Ishikawa (cell line): ENCODE data around the gene HMCN1.

Source experiments
- CREB1 ChIP-seq: IDR thresholded peaks from 2 replicates; pipeline ENCODE4 v1.6.1; 2012; ENCODE audit warnings: low read depth
- EGR1 ChIP-seq: IDR thresholded peaks from 2 replicates; pipeline ENCODE4 v1.6.1; 2012
- EP300 ChIP-seq: IDR thresholded peaks from 2 replicates; pipeline ENCODE4 v1.6.1; 2012; ENCODE audit warnings: borderline replicate concordance
- NFIC ChIP-seq: IDR thresholded peaks from 2 replicates; pipeline ENCODE4 v1.6.1; 2012
- RAD21 ChIP-seq: IDR thresholded peaks from 2 replicates; pipeline ENCODE4 v1.6.1; 2012; ENCODE audit warnings: low read depth
- REST ChIP-seq: IDR thresholded peaks from 2 replicates; pipeline ENCODE4 v1.6.1; 2012; ENCODE audit warnings: low read depth, mild to moderate bottlenecking
- TAF1 ChIP-seq: IDR thresholded peaks from 2 replicates; pipeline ENCODE4 v1.6.1; 2012; ENCODE audit warnings: low read depth, mild to moderate bottlenecking
- YY1 ChIP-seq: IDR thresholded peaks from 2 replicates; pipeline ENCODE4 v1.6.1; 2012; ENCODE audit warnings: low read depth
- TF ChIP-seq, protein P1 (sequence below): IDR thresholded peaks from 2 replicates; pipeline ENCODE4 v1.6.1; 2012

GRCh38 chr1:186188736-186189135, 454.5 kb downstream of the HMCN1 start:
- TF ChIP-seq EP300 (no peak), REST (no peak), NFIC (no peak), YY1 (no peak), RAD21 (no peak), TAF1 (no peak), EGR1 (no peak), CREB1 (no peak)
- TF ChIP-seq, protein P1, sequence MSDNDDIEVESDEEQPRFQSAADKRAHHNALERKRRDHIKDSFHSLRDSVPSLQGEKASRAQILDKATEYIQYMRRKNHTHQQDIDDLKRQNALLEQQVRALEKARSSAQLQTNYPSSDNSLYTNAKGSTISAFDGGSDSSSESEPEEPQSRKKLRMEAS, result no peak
